CD14-positive monocyte (primary cell): Measurements from ENCODE around the gene ELMO1. TPM values are rescaled to one million over a fixed set of nuclear protein-coding genes. Genes with fewer than 3 reads are reported as not detected.

Source experiments
- DNase-seq, 3 donors: peaks; one replicate each; pipeline ENCODE4 v3.0.0-alpha.2; 2011 to 2022
- H2AFZ ChIP-seq: 2 replicates; pipeline ENCODE4 v1.6.0; 2012; ENCODE audit warnings: mild to moderate bottlenecking, low read depth, low read length, inconsistent platforms; ENCODE audit not compliant: insufficient read depth, poor library complexity, severe bottlenecking
- H3K27ac ChIP-seq, 2 donors: 1 replicate in 1 of 2; 2 replicates in 1 of 2; pipeline ENCODE4 v1.5.1; 2012 to 2013; ENCODE audit warnings: low read length in 2 of 2, control low read depth in 1 of 2, inconsistent platforms in 1 of 2, low read depth in 1 of 2, mild to moderate bottlenecking in 1 of 2
- H3K27me3 ChIP-seq, 2 donors: one replicate each; pipeline versions ENCODE4 v1.6.0 to v1.6.1; 2011 to 2013; ENCODE audit warnings: low read length in 2 of 2; ENCODE audit not compliant: control insufficient read depth in 2 of 2, insufficient read depth in 2 of 2
- H3K36me3 ChIP-seq, 2 donors: replicated peaks in 1 of 2; 1 replicate in 1 of 2; 2 replicates in 1 of 2; pipeline versions ENCODE4 v1.5.1 to v1.6.1; 2012 to 2013; ENCODE audit warnings: low read length in 2 of 2, control low read depth in 1 of 2, inconsistent platforms in 1 of 2, mild to moderate bottlenecking in 1 of 2; ENCODE audit not compliant: insufficient read depth in 2 of 2, control insufficient read depth in 1 of 2
- H3K4me1 ChIP-seq, 2 donors: 1 replicate in 1 of 2; 2 replicates in 1 of 2; pipeline versions ENCODE4 v1.5.1 to v1.6.1; 2012 to 2013; ENCODE audit warnings: low read length in 2 of 2, control low read depth in 1 of 2, inconsistent platforms in 1 of 2, mild to moderate bottlenecking in 1 of 2, moderate library complexity in 1 of 2; ENCODE audit not compliant: insufficient read depth in 2 of 2, control insufficient read depth in 1 of 2
- H3K4me2 ChIP-seq: replicated peaks from 2 replicates; pipeline ENCODE3; 2012; ENCODE audit warnings: low read length, moderate library complexity, mild to moderate bottlenecking; ENCODE audit not compliant: poor library complexity, severe bottlenecking; ENCODE audit errors: extremely low read depth
- H3K4me3 ChIP-seq, 3 experiments: fragments of 200-600 bp in 1 of 3; sonication (generic) in 1 of 3; replicated peaks in 1 of 3; 1 replicate in 2 of 3; 2 replicates in 1 of 3; pipeline ENCODE4 v1.5.1; 2011 to 2013; ENCODE audit warnings: low read length in 3 of 3, mild to moderate bottlenecking in 3 of 3, control low read depth in 2 of 3, low read depth in 2 of 3, inconsistent platforms in 1 of 3, moderate library complexity in 1 of 3
- H3K79me2 ChIP-seq: 2 replicates; pipeline ENCODE4 v1.6.0; 2012; ENCODE audit warnings: mild to moderate bottlenecking, control low read depth, inconsistent platforms, low read length, moderate library complexity; ENCODE audit not compliant: insufficient read depth
- H3K9ac ChIP-seq: 2 replicates; pipeline ENCODE4 v1.6.0; 2017; ENCODE audit warnings: low read length, mild to moderate bottlenecking; ENCODE audit not compliant: insufficient read depth, poor library complexity, severe bottlenecking
- H3K9me3 ChIP-seq, 2 donors: replicated peaks in 1 of 2; 1 replicate in 1 of 2; 2 replicates in 1 of 2; pipeline versions ENCODE4 v1.5.1 to v1.6.1; 2012 to 2013; ENCODE audit warnings: low read length in 2 of 2, control low read depth in 1 of 2; ENCODE audit not compliant: control insufficient read depth in 1 of 2, insufficient read depth in 1 of 2
- H4K20me1 ChIP-seq: 2 replicates; pipeline ENCODE4 v1.6.0; 2012; ENCODE audit warnings: mild to moderate bottlenecking, low read length, control low read depth, moderate library complexity; ENCODE audit not compliant: insufficient read depth
- H3K27ac Mint-ChIP-seq, 7 donors: one replicate each; pipeline ENCODE4 v1.8.0; 2020; ENCODE audit warnings: mild to moderate bottlenecking in 7 of 7, mixed read lengths in 7 of 7, moderate library complexity in 6 of 7, inconsistent platforms in 2 of 7
- H3K27me3 Mint-ChIP-seq, 3 donors: one replicate each; pipeline ENCODE4 v1.8.0; 2021 to 2022; ENCODE audit warnings: low read depth in 3 of 3, mild to moderate bottlenecking in 3 of 3, mixed read lengths in 3 of 3, moderate library complexity in 3 of 3, inconsistent platforms in 1 of 3
- H3K36me3 Mint-ChIP-seq, 2 donors: one replicate each; pipeline ENCODE4 v1.8.0; 2020; ENCODE audit warnings: mixed read lengths in 2 of 2, inconsistent platforms in 1 of 2, mild to moderate bottlenecking in 1 of 2
- H3K4me1 Mint-ChIP-seq: one replicate; pipeline ENCODE4 v1.8.0; 2020; ENCODE audit warnings: mild to moderate bottlenecking, mixed read lengths
- H3K4me3 Mint-ChIP-seq, 2 donors: one replicate each; pipeline ENCODE4 v1.8.0; 2020; ENCODE audit warnings: mild to moderate bottlenecking in 2 of 2, mixed read lengths in 2 of 2, moderate library complexity in 1 of 2
- H3K9me3 Mint-ChIP-seq, 7 donors: one replicate each; pipeline ENCODE4 v1.8.0; 2020 to 2022; ENCODE audit warnings: mixed read lengths in 7 of 7, mild to moderate bottlenecking in 6 of 7, moderate library complexity in 6 of 7, inconsistent platforms in 2 of 7
- CTCF ChIP-seq: fragments of 200-600 bp; IDR thresholded peaks from one replicate; pipeline ENCODE4 v1.8.0; 2022; ENCODE audit warnings: antibody characterized with exemption, mild to moderate bottlenecking
- WGBS: methylation state at CpG from one replicate; pipeline ENCODE4 v1.1.5; 2013; ENCODE audit warnings: missing lambda C conversion rate; ENCODE audit not compliant: insufficient coverage; 5-methylcytosine and 5-hydroxymethylcytosine counted together
- intact Hi-C, 2 donors: fragments of 100-400 bp; cut with micrococcal nuclease; formaldehyde crosslinking; loops; one replicate each; pipeline versions ENCODE4 v1.15.0 to v1.15.1; 2023
- polyA plus RNA-seq, 3 donors: library from polyadenylated mRNA; depleted of rRNA in 1 of 3; unstranded in 2 of 3; stranded (reverse) in 1 of 3; fragments of 300-500 nt in 2 of 3; fragments of >200 nt in 1 of 3; fragmentation: Illumina TruSeq in 2 of 3; gene quantifications; 1 replicate in 2 of 3; 2 replicates in 1 of 3; pipeline ENCODE4 v1.2.3, GENCODE V29; 2012 to 2021

Gene ELMO1
- polyA plus RNA-seq, 3 donors = 46.6 to 50.2 (median 46.7) TPM

DNA sequence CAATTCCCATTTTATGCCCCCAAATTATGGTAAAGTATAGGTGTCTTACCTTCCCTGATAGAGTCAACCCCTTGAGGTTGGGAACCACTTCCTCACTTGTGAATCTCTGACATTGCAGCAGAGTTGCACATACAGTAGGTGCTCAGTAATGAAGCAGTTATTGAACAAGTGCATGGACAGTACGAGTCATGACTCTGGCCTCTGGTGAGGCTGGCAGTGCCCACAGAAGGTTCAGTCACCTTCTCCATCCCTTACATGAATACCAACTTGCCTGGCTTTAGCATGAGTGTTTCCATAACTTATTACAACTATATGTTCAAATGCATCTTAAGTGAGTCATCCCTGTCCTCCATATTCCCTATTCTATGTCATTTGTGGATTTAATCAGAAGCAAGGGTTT, 340.0 kb downstream of the ELMO1 start:
- H3K27me3 ChIP-seq = no peaks in the 10 kb centered on the region
- Mint-ChIP-seq H3K4me1 (peaks cover 24% of the 10 kb centered on the region), H3K27me3 (no peaks in the 10 kb centered on the region), H3K9me3 (peaks cover 0 to 2% (median 0%) of the 10 kb centered on the region in 7 donors), H3K27ac (peak overlapping the region in 1 of 7 donors; percentile 16), H3K36me3 (peaks cover 14 to 21% of the 10 kb centered on the region in 2 donors), H3K4me3 (no peak overlapping the region)
- peak in 1 of 3 donors; percentile 17 for DNase-seq
- no peak for TF ChIP-seq CTCF
- intact Hi-C loops = no loop called here
- peaks cover 0 to 22% of the 10 kb centered on the region in 2 donors for H3K36me3 ChIP-seq
- H3K79me2 ChIP-seq = peaks cover 9% of the 10 kb centered on the region
- no peak overlapping the region for H3K9ac ChIP-seq
- no CpG with 5 or more reads among the region's 1 CpG for WGBS
- peak overlapping the region in 1 of 2 donors; percentile 3 for H3K27ac ChIP-seq
- H3K4me1 ChIP-seq = no peaks in the 10 kb centered on the region
- H4K20me1 ChIP-seq = peaks cover 87% of the 10 kb centered on the region
- H3K4me2 ChIP-seq = no peak overlapping the region
- no peak overlapping the region for H3K4me3 ChIP-seq
- no peak overlapping the region for H2AFZ ChIP-seq
- no peaks in the 10 kb centered on the region for H3K9me3 ChIP-seq

DNA sequence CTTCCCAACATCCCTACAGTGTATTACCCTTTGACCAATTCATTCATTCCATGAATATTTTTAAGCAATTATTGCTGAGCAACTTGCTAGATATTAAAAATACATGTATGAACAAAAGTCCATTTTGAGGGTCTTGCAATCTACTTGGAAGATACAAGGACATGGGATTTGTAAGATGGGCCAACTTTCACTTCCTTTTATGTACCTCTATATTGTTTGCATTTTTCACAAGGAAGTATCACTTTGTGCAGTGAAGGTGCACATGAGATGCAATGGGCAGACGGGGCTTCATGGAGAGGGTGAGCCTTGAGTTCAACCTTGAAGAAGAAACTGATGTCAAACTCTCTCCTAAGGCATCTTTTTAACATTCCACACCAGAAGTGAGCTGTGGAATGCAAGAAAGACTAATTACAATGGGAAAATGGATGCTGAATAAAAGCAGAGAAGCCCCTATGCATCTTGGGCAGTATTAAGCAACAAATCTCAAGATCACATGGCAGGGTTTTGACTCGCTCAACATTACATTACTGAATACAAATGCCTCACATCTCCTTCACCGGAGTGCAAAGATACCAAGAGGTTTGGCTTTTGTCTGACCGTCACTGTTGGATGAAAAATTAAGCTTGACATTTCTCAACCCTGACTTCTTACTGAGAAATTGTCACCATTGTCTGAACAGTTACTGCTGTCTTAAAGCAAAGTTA, 341.5 kb downstream of the ELMO1 start:
- Histone ChIP-seq H3K4me2 (no peak overlapping the region), H3K4me3 (no peak overlapping the region), H4K20me1 (peaks cover 85% of the 10 kb centered on the region), H3K79me2 (peaks cover 2% of the 10 kb centered on the region), H3K27me3 (no peaks in the 10 kb centered on the region), H2AFZ (no peak overlapping the region), H3K9ac (no peak overlapping the region), H3K9me3 (no peaks in the 10 kb centered on the region), H3K36me3 (peaks cover 0 to 14% of the 10 kb centered on the region in 2 donors), H3K4me1 (no peaks in the 10 kb centered on the region), H3K27ac (peak overlapping the region in 1 of 2 donors; percentile 44)
- no peak for DNase-seq
- Mint-ChIP-seq H3K4me3 (no peak overlapping the region), H3K9me3 (peaks cover 0 to 1% (median 0%) of the 10 kb centered on the region in 7 donors), H3K27me3 (no peaks in the 10 kb centered on the region), H3K36me3 (peaks cover 6 to 11% of the 10 kb centered on the region in 2 donors), H3K4me1 (peaks cover 21% of the 10 kb centered on the region), H3K27ac (peak overlapping the region in 4 of 7 donors; percentile 30 to 61 (median 34))
- intact Hi-C loops = no loop called here
- TF ChIP-seq CTCF = no peak
- WGBS = no CpG with 5 or more reads among the region's 4 CpGs
